Measurements from ENCODE around the gene ARFGAP1.

GRCh38 chr20:63280929-63281545 is 8.4 kb downstream of the ARFGAP1 start:
- TF ChIP-seq SNAI2 (CRISPR knock-in tag; IDR thresholded peaks at IDR 0.05) (no peak), ZNF70 (CRISPR knock-in tag; IDR thresholded peaks at IDR 0.05) (no peak), POU6F1 (CRISPR knock-in tag; IDR thresholded peaks at IDR 0.05; ENCODE audit: borderline replicate concordance, low read depth) (no peak), ISL1 (CRISPR knock-in tag; IDR thresholded peaks at IDR 0.05) (no peak), PATZ1 (CRISPR knock-in tag; IDR thresholded peaks at IDR 0.05; ENCODE audit: borderline replicate concordance) (no peak), ARNTL (CRISPR knock-in tag; IDR thresholded peaks at IDR 0.05; ENCODE audit: borderline replicate concordance, low read depth) (no peak), BACH2 (CRISPR knock-in tag; IDR thresholded peaks at IDR 0.05; ENCODE audit: borderline replicate concordance) (no peak), CREB5 (CRISPR knock-in tag; IDR thresholded peaks at IDR 0.05; ENCODE audit: low read depth) (no peak), ZNF8 (CRISPR knock-in tag; IDR thresholded peaks at IDR 0.05) (no peak), ZFP30 (CRISPR knock-in tag; IDR thresholded peaks at IDR 0.05) (no peak)
